ENCODE measurements around the gene ANXA9.

ANXA9 gene

DNA sequence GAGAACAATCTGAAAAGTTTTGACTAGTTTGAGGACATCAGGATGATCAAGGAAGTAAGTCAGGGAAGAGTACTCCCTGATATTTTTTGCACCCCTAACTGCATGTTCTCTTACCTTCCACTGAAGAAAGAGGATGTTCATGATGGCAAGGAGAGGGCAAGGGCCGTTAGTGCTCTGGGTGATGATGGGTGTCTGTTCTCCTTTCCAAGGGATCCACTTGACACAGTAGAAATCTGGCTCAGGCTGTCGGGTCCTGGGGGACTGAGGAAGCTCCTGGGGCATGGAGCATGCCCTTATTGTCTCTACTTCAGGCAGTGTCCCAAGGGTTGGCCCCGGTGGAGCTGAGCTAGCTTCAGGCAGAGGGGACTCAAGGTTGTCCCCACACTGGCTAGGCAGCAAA is 20.0 kb downstream of the ANXA9 start:
- H3K36me3 ChIP-seq (ENCODE audit: control insufficient read depth in 2 of 2, insufficient read depth in 1 of 2, low read length in 2 of 2), result peaks cover 0 to 55% of the 10 kb centered on the region in 2 experiments; a peak in 1 of 3 replicates
- CTCF ChIA-PET, result interaction anchor here (0.5 to 3.9 kb wide), 4 partner anchors 21 to 213 kb away, joined by 3 to 31 read pairs (median 4); partner anchors contain the start of gene ANXA9
- no peaks in the 10 kb centered on the region for H3K4me1 ChIP-seq (ENCODE audit: control insufficient read depth, insufficient read depth, low read length)
- H3K4me3 ChIP-seq (ENCODE audit: low read depth, low read length), result no peak overlapping the region
- TF ChIP-seq ZNF121 (tag by site-specific recombination; IDR thresholded peaks at IDR 0.05), result no peak
- TF ChIP-seq, protein P1, sequence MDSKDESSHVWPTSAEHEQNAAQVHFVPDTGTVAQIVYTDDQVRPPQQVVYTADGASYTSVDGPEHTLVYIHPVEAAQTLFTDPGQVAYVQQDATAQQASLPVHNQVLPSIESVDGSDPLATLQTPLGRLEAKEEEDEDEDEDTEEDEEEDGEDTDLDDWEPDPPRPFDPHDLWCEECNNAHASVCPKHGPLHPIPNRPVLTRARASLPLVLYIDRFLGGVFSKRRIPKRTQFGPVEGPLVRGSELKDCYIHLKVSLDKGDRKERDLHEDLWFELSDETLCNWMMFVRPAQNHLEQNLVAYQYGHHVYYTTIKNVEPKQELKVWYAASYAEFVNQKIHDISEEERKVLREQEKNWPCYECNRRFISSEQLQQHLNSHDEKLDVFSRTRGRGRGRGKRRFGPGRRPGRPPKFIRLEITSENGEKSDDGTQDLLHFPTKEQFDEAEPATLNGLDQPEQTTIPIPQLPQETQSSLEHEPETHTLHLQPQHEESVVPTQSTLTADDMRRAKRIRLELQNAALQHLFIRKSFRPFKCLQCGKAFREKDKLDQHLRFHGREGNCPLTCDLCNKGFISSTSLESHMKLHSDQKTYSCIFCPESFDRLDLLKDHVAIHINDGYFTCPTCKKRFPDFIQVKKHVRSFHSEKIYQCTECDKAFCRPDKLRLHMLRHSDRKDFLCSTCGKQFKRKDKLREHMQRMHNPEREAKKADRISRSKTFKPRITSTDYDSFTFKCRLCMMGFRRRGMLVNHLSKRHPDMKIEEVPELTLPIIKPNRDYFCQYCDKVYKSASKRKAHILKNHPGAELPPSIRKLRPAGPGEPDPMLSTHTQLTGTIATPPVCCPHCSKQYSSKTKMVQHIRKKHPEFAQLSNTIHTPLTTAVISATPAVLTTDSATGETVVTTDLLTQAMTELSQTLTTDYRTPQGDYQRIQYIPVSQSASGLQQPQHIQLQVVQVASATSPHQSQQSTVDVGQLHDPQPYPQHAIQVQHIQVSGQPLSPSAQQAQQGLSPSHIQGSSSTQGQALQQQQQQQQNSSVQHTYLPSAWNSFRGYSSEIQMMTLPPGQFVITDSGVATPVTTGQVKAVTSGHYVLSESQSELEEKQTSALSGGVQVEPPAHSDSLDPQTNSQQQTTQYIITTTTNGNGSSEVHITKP (tag by site-specific recombination; IDR thresholded peaks at IDR 0.05), result 0 out of 2 replicates have a peak, but pooled peaks have one; percentile 34
- POLR2A ChIA-PET, result interaction anchor here (0.7 to 1.6 kb wide), 5 partner anchors 14 to 638 kb away, joined by 3 to 6 read pairs (median 4); partner anchors contain the start of gene RPRD2
- no peaks in the 10 kb centered on the region for H3K9me3 ChIP-seq (ENCODE audit: control insufficient read depth, insufficient read depth, low read depth, low read length)
- H3K27ac ChIP-seq (ENCODE audit: extremely low read depth, low read depth, low read length), result no peak overlapping the region

DNA sequence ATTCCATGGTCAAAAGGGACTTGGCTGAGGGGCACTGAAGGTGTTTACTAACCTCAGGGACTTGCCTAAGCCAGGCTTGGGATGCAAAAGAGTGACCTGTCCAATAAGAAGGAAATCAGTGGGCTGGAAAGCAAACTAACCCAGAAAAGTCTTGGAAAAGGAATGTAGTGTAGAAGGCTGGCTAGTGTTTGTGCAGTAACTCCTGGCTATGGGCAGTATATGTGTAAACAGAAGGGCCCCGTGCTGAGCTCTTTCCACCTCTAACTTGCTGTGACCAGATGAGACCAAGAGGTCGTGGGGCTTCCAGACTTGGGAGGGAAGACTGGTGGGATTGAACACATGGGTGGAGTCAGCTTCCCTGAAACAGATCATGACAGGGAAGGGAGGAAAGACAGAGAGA is 20.5 kb downstream of the ANXA9 start:
- Histone ChIP-seq H3K4me1 (ENCODE audit: control insufficient read depth, insufficient read depth, low read length) (0 out of 2 replicates have a peak, but pooled peaks cover under 1% of the 10 kb centered on the region), H3K27ac (ENCODE audit: extremely low read depth, low read depth, low read length) (no peak overlapping the region), H3K9me3 (ENCODE audit: control insufficient read depth, insufficient read depth, low read depth, low read length) (no peaks in the 10 kb centered on the region), H3K36me3 (ENCODE audit: control insufficient read depth in 2 of 2, insufficient read depth in 1 of 2, low read length in 2 of 2) (peaks cover 0 to 49% of the 10 kb centered on the region in 2 experiments; a peak in 1 of 3 replicates), H3K4me3 (ENCODE audit: low read depth, low read length) (no peak overlapping the region)
- ChIA-PET POLR2A (interaction anchor here (1.6 kb wide), 1 partner anchor 639 kb away, joined by 4 read pairs; the partner anchor contains the start of gene RPRD2), CTCF (interaction anchor here (0.5 to 3.9 kb wide), 6 partner anchors 22 to 981 kb away, joined by 3 to 31 read pairs (median 3); partner anchors contain the start of gene ANXA9)
- TF ChIP-seq, protein P2, sequence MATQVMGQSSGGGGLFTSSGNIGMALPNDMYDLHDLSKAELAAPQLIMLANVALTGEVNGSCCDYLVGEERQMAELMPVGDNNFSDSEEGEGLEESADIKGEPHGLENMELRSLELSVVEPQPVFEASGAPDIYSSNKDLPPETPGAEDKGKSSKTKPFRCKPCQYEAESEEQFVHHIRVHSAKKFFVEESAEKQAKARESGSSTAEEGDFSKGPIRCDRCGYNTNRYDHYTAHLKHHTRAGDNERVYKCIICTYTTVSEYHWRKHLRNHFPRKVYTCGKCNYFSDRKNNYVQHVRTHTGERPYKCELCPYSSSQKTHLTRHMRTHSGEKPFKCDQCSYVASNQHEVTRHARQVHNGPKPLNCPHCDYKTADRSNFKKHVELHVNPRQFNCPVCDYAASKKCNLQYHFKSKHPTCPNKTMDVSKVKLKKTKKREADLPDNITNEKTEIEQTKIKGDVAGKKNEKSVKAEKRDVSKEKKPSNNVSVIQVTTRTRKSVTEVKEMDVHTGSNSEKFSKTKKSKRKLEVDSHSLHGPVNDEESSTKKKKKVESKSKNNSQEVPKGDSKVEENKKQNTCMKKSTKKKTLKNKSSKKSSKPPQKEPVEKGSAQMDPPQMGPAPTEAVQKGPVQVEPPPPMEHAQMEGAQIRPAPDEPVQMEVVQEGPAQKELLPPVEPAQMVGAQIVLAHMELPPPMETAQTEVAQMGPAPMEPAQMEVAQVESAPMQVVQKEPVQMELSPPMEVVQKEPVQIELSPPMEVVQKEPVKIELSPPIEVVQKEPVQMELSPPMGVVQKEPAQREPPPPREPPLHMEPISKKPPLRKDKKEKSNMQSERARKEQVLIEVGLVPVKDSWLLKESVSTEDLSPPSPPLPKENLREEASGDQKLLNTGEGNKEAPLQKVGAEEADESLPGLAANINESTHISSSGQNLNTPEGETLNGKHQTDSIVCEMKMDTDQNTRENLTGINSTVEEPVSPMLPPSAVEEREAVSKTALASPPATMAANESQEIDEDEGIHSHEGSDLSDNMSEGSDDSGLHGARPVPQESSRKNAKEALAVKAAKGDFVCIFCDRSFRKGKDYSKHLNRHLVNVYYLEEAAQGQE (tag by site-specific recombination; IDR thresholded peaks at IDR 0.05), result no peak
- TF ChIP-seq ZNF155 (tag by site-specific recombination; IDR thresholded peaks at IDR 0.05), result no peak
- no peak for TF ChIP-seq SCRT2 (tag by site-specific recombination; IDR thresholded peaks at IDR 0.05)
- TF ChIP-seq, protein P3, sequence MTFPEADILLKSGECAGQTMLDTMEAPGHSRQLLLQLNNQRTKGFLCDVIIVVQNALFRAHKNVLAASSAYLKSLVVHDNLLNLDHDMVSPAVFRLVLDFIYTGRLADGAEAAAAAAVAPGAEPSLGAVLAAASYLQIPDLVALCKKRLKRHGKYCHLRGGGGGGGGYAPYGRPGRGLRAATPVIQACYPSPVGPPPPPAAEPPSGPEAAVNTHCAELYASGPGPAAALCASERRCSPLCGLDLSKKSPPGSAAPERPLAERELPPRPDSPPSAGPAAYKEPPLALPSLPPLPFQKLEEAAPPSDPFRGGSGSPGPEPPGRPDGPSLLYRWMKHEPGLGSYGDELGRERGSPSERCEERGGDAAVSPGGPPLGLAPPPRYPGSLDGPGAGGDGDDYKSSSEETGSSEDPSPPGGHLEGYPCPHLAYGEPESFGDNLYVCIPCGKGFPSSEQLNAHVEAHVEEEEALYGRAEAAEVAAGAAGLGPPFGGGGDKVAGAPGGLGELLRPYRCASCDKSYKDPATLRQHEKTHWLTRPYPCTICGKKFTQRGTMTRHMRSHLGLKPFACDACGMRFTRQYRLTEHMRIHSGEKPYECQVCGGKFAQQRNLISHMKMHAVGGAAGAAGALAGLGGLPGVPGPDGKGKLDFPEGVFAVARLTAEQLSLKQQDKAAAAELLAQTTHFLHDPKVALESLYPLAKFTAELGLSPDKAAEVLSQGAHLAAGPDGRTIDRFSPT (tag by site-specific recombination; IDR thresholded peaks at IDR 0.05), result no peak
- no peak for TF ChIP-seq KLF7 (tag by site-specific recombination; IDR thresholded peaks at IDR 0.05; ENCODE audit: borderline replicate concordance)

DNA sequence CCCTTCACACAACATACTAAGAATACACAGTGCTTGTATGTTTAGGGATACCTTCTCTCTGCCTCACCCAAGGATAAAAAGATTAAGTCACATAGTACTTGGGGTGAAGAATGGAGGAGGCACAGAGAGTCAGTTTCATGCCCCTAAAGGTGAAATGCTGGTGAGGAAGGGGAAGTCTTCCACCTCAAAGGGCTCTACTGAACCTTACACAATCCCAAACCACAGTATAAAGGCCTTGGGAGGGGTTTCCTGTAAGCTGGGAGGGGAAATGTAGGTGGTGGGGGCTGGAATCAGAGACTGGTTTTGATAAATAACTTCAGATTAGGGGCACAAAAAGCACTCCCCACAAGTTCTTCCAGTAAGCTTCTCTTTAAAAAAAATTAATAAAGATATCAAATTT is 21.1 kb downstream of the ANXA9 start:
- Histone ChIP-seq H3K4me3 (ENCODE audit: low read depth, low read length) (no peak overlapping the region), H3K4me1 (ENCODE audit: control insufficient read depth, insufficient read depth, low read length) (0 out of 2 replicates have a peak, but pooled peaks cover 3% of the 10 kb centered on the region), H3K27ac (ENCODE audit: extremely low read depth, low read depth, low read length) (no peak overlapping the region), H3K36me3 (ENCODE audit: control insufficient read depth in 2 of 2, insufficient read depth in 1 of 2, low read length in 2 of 2) (peaks cover 0 to 43% of the 10 kb centered on the region in 2 experiments; a peak in 1 of 3 replicates), H3K9me3 (ENCODE audit: control insufficient read depth, insufficient read depth, low read depth, low read length) (no peaks in the 10 kb centered on the region)
- ChIA-PET CTCF (interaction anchor here (0.5 to 3.9 kb wide), 4 partner anchors 22 to 980 kb away, joined by 3 to 31 read pairs (median 4); partner anchors contain the start of gene ANXA9), POLR2A (no interaction called here)
- TF ChIP-seq ZNF324 (tag by site-specific recombination; IDR thresholded peaks at IDR 0.05) (no peak), GLIS1 (tag by site-specific recombination; IDR thresholded peaks at IDR 0.05) (no peak), ZNF121 (tag by site-specific recombination; IDR thresholded peaks at IDR 0.05) (no peak), ZNF394 (tag by site-specific recombination; IDR thresholded peaks at IDR 0.05; ENCODE audit: borderline replicate concordance) (no peak), ZNF600 (tag by site-specific recombination; IDR thresholded peaks at IDR 0.05) (no peak), ZNF214 (tag by site-specific recombination; IDR thresholded peaks at IDR 0.05; ENCODE audit: borderline replicate concordance) (no peak), IKZF3 (tag by site-specific recombination; IDR thresholded peaks at IDR 0.05) (no peak)
- TF ChIP-seq, protein P4, sequence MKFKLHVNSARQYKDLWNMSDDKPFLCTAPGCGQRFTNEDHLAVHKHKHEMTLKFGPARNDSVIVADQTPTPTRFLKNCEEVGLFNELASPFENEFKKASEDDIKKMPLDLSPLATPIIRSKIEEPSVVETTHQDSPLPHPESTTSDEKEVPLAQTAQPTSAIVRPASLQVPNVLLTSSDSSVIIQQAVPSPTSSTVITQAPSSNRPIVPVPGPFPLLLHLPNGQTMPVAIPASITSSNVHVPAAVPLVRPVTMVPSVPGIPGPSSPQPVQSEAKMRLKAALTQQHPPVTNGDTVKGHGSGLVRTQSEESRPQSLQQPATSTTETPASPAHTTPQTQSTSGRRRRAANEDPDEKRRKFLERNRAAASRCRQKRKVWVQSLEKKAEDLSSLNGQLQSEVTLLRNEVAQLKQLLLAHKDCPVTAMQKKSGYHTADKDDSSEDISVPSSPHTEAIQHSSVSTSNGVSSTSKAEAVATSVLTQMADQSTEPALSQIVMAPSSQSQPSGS (tag by site-specific recombination; IDR thresholded peaks at IDR 0.05; ENCODE audit: low read depth), result no peak
- TF ChIP-seq, protein P5, sequence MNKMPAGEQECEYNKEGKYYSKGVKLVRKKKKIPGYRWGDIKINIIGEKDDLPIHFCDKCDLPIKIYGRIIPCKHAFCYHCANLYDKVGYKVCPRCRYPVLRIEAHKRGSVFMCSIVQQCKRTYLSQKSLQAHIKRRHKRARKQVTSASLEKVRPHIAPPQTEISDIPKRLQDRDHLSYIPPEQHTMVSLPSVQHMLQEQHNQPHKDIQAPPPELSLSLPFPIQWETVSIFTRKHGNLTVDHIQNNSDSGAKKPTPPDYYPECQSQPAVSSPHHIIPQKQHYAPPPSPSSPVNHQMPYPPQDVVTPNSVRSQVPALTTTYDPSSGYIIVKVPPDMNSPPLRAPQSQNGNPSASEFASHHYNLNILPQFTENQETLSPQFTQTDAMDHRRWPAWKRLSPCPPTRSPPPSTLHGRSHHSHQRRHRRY (tag by site-specific recombination; IDR thresholded peaks at IDR 0.05), result no peak
